NT2/D1 (cell line): ENCODE results near the gene PEPD.

Source experiments
- DNase-seq: peaks from one replicate; pipeline ENCODE4 v3.0.0-alpha.2; 2011; ENCODE audit warnings: low read depth, low spot score
- H3K27me3 ChIP-seq: 2 replicates; pipeline ENCODE4 v1.6.0; 2011; ENCODE audit warnings: mild to moderate bottlenecking; ENCODE audit not compliant: insufficient read length, insufficient read depth
- H3K36me3 ChIP-seq: 2 replicates; pipeline ENCODE4 v1.6.1; 2011; ENCODE audit warnings: mild to moderate bottlenecking, low read length, mixed read lengths; ENCODE audit not compliant: insufficient read depth, insufficient read length
- H3K4me1 ChIP-seq: 2 replicates; pipeline ENCODE4 v1.5.1; 2011; ENCODE audit not compliant: insufficient read depth, insufficient read length
- H3K4me3 ChIP-seq: 2 replicates; pipeline ENCODE4 v1.5.1; 2011; ENCODE audit warnings: low read depth; ENCODE audit not compliant: insufficient read length
- H3K9ac ChIP-seq: 2 replicates; pipeline ENCODE4 v1.6.0; 2011; ENCODE audit warnings: low read depth; ENCODE audit not compliant: insufficient read length
- H3K9me3 ChIP-seq: 2 replicates; pipeline ENCODE4 v1.5.1; 2011; ENCODE audit warnings: mild to moderate bottlenecking, low read length; ENCODE audit not compliant: insufficient read depth
- SUZ12 ChIP-seq: IDR thresholded peaks from 2 replicates; pipeline ENCODE4 v1.6.1; 2011; ENCODE audit not compliant: insufficient read length, insufficient read depth; ENCODE audit errors: extremely low read depth
- YY1 ChIP-seq: IDR thresholded peaks from 2 replicates; pipeline ENCODE4 v1.6.1; 2011; ENCODE audit not compliant: insufficient read length, insufficient read depth
- ZNF274 ChIP-seq: IDR thresholded peaks from 2 replicates; pipeline ENCODE4 v1.6.1; 2011; ENCODE audit warnings: mild to moderate bottlenecking, low read depth, low read length

PEPD gene

DNA sequence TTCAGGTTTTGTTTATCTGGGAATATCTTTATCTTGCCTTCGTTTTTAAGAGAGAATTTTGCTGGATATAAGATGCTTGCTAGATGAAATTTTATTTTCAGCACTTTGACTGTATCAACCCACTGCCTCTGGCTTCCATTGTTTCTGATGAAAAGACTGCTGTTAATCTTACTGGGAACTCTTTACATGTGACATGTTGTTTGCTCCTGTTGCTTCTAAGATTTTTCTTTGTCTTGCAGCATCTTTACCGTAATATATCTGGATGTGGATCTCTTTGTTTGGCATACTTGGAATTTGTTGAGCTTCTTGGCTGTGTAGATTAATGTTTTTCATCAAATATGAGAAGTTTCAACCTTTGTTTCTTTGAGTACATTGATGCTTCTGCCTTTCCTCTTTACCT is 166.1 kb downstream of the PEPD start:
- DNase-seq, result no peak
- Histone ChIP-seq H3K4me3 (no peak overlapping the region), H3K9me3 (peaks cover 8% of the 10 kb centered on the region; the same call in 1 of the 2 replicates), H3K4me1 (no peaks in the 10 kb centered on the region), H3K36me3 (no peaks in the 10 kb centered on the region), H3K27me3 (no peaks in the 10 kb centered on the region), H3K9ac (no peak overlapping the region)
- TF ChIP-seq ZNF274 (no peak), SUZ12 (no peak), YY1 (no peak)

DNA sequence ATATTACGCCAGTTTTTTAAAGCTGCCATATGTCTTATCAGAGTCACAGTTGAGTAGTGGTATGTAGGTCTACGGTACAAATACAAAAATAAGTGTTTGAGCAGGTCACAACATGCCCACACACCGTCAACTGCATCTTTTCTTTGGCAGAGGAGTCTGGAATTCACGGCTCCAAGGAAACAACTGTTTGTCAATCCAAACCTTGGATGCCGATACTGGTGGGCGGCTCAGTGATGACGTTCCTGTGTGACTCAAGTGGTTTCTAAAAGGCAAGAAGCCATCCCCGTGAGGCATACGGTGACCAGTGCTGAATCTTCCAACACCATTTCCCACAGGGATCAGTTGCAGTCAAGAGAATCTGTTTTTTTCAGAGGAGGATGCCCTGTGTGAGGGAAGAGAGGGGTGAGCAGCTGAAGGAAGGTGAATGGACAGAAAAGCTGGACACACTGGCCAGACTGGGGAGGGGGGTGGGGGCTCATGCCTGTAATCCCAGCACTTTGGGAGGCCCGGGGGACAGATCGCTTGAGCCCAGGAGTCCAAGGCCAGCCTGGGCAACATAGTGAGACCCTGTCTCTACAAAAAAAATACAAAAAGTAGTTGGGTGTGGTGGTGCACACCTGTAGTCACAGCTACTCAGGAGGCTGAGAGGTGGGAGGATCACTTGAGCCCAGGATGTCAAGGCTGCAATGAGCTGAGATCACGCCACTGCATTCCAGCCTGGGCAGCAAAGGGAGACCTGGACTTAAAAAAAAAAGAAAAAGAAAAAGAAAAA is 170.9 kb downstream of the PEPD start:
- Histone ChIP-seq H3K9me3 (peaks cover 6% of the 10 kb centered on the region; the same call in 1 of the 2 replicates), H3K36me3 (no peaks in the 10 kb centered on the region), H3K4me1 (no peaks in the 10 kb centered on the region), H3K4me3 (no peak overlapping the region), H3K27me3 (no peaks in the 10 kb centered on the region), H3K9ac (no peak overlapping the region)
- TF ChIP-seq SUZ12 (no peak), YY1 (no peak), ZNF274 (no peak)
- no peak for DNase-seq

DNA sequence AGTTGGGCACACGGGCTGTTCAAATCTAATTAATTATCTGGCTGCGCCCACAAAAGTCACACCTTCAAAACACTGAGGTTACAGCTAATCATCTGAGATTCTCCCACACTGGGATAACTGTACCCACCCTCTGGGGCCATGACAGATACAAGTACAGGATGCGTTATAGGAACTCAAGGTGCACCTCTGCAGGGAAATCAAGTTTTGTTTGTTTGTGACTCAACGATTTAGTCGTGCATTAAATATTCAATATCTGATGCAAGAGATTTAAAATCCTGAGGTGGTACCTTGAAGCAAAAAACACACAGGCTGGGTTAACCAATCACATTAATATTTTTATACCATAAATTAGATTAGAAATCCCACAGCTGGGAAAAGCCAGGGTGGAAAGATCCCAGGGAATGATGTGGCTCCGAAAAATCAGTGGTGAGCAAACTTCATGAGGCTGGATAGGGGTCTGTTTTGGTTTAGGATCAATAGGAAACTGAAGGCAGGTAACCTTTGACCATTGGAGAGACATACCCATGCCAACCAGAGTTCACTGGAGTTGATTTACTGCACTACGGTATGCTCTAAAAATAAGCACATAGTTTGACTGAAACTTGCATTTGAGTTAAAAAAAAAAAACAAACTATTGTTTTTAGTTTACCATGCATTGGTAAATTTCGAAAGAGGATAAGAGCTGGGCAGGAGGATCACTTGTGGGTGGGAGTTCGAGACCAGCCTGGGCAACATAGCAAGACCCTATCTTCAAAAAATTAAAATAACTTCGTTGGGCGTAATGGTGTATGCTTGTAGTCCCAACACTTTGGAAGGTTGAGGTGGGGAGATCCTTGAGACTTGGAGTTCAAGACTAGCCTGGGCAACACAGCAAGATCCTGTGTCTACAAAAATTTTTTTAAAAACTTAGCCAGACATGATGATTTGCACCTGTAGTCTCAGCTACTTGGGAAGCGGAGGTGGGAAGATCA is 172.0 kb downstream of the PEPD start:
- H3K4me1 ChIP-seq, result no peaks in the 10 kb centered on the region
- no peaks in the 10 kb centered on the region for H3K9me3 ChIP-seq
- no peak overlapping the region for H3K9ac ChIP-seq
- no peak for DNase-seq
- H3K4me3 ChIP-seq, result no peak overlapping the region
- TF ChIP-seq YY1 (no peak), SUZ12 (no peak), ZNF274 (no peak)
- no peaks in the 10 kb centered on the region for H3K36me3 ChIP-seq
- no peaks in the 10 kb centered on the region for H3K27me3 ChIP-seq

DNA sequence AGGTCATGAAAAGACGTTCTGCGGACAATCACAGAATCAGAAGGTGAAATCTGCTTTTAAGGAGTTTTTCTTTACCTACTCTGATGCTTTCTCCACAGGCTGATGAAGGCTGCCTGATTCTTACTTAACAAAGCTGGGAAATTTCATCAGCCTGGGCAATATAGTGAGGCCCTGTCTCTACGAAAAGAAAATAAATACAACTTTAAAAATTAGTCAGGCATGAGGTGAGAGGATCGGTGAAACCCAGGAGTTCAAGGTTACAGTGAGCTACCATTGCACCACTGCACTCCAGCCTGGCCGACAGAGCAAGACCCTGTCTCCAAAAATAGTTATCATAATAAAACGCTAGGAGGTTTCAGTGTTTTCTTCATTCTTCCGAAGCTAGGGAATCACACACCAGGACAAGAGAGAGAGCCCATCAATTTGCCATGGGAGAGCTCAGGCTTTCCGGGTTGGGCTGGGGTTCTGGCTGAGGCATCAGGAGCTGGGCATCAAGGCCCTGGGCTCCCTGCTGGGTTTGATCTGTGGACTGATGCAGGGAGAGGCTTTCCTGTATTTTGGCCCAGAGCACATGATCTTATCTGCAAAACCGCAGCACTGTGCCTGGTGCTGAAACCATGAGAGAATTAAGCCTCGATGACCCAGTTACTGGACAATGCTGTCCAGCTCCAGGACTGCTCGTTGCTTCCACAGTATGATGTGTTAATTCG is 173.1 kb downstream of the PEPD start:
- Histone ChIP-seq H3K36me3 (no peaks in the 10 kb centered on the region), H3K4me1 (no peaks in the 10 kb centered on the region), H3K27me3 (no peaks in the 10 kb centered on the region), H3K9me3 (no peaks in the 10 kb centered on the region), H3K9ac (no peak overlapping the region), H3K4me3 (no peak overlapping the region)
- DNase-seq, result no peak
- TF ChIP-seq YY1, result no peak
- TF ChIP-seq ZNF274, result no peak
- no peak for TF ChIP-seq SUZ12

DNA sequence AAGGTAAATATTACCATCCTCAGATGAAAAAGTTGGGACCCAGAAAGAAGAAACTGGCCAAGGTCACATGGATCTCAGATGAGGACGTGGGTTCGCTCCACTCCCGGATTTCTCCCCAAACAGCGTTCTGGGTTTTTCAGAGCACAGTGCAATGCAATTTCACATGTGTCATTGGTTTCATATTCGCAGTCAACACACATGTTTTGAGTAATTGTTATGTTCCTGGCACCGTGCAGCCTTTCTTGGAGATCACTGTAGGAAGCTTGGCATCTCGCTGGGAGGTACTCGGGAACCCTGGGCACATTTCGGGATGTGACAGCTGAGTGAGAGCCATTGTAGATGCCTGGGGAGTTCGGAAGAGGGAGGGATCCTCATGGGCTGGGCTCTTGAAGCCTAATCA is 174.3 kb downstream of the PEPD start:
- TF ChIP-seq ZNF274 (no peak), SUZ12 (no peak), YY1 (no peak)
- Histone ChIP-seq H3K9me3 (no peaks in the 10 kb centered on the region), H3K9ac (no peak overlapping the region), H3K4me1 (no peaks in the 10 kb centered on the region), H3K4me3 (no peak overlapping the region), H3K27me3 (no peaks in the 10 kb centered on the region), H3K36me3 (no peaks in the 10 kb centered on the region)
- DNase-seq, result no peak

DNA sequence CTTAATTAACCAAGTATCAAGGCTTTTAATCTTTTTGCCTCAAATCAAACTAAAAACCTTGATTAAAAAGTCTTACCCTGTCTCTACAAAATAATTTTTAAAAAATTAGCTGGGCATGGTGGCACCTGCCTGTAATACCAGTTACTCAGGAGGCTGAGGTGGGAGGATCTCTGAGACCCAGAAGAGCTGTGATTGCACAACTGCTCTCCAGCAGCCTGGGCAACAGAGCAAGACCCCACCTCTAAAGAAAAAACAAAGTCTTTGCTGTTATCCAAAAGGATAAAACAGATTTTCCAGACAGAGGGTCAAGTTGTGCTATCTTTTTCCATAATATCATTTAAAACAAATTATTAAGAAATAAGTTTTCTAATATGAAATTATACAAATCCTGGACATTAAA is 174.9 kb downstream of the PEPD start:
- Histone ChIP-seq H3K36me3 (no peaks in the 10 kb centered on the region), H3K4me1 (no peaks in the 10 kb centered on the region), H3K4me3 (no peak overlapping the region), H3K9ac (no peak overlapping the region), H3K9me3 (no peaks in the 10 kb centered on the region), H3K27me3 (no peaks in the 10 kb centered on the region)
- no peak for DNase-seq
- no peak for TF ChIP-seq SUZ12
- TF ChIP-seq YY1, result no peak
- TF ChIP-seq ZNF274, result no peak

DNA sequence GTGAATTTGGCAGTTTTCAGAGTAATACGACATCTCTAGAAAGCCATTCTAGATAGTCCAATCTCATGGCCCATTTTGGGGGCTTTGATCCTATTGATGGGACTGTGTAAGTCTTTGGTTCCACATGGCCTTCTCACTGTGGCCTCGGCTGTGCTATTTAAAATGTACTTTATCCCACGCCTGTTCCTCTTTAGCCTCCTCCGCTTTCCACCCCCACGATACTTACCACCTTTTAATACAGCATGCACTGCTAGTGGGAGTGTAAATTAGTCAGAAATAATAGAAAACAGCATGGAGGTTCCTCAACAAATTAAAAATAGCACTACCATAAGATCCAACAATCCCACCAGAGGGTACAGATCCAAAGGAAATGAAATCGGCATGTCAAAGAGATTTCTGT is 176.4 kb downstream of the PEPD start:
- TF ChIP-seq YY1 (no peak), ZNF274 (no peak), SUZ12 (no peak)
- DNase-seq, result no peak
- H3K4me1 ChIP-seq, result no peaks in the 10 kb centered on the region
- no peak overlapping the region for H3K4me3 ChIP-seq
- H3K36me3 ChIP-seq, result no peaks in the 10 kb centered on the region
- no peak overlapping the region for H3K9ac ChIP-seq
- H3K27me3 ChIP-seq, result no peaks in the 10 kb centered on the region
- H3K9me3 ChIP-seq, result no peaks in the 10 kb centered on the region
